Measurements from ENCODE around the gene MAU2.
"Not testable (repeated sequence)": the region's sequence is repeated elsewhere in the genome, so short reads cannot be mapped to it uniquely, and the experiment has no call there.

Gene MAU2

DNA sequence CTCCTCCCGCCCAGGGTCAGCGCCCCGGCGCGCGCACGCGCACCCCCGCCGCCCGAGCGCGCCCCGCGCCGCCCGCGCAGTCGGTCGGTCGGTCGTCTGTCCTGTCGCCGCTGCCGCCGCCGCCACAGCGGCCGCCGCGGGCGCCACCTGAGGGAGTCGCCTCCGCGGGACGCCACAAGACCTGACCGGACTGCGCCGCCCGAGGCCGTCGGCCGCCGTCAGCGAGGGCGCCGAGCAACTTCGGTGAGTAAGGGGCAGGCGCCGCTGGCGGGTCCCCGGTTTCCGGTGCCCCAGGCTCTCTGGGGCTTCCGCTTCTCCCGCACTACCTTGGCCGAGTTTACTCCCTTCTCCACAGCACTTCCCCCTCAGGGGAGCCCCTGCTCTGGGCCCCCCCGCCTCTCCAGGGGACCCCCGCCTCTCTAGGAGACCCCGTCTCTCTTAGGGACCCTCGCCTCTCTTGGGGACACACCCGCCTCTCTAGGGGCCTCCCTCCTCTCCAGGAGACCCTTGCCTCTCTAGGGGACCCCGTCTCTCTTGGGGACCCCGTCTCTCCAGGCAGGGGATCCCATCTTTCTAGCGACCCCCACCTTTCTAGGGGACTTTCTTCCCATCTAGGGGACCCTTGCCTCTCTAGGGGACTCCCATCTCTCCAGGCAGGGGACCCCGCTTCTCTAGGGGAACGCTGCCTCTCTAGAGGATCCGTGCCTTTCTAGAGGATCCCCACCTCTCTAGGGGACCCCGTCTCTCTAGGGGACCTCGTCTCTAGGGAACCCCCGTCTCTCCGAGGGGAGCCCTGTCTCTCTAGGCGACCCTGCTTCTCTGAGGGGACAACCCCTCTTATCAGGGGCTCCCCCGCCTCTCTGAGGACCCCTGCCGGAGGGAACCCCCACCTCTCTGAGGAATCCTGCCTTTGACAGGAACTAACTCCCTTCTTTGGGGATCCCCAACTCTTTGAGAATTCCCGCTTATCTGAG is 65.6 kb downstream of the MAU2 start:
- DNase-seq = peak in 1 of 2 experiments; percentile 59

DNA sequence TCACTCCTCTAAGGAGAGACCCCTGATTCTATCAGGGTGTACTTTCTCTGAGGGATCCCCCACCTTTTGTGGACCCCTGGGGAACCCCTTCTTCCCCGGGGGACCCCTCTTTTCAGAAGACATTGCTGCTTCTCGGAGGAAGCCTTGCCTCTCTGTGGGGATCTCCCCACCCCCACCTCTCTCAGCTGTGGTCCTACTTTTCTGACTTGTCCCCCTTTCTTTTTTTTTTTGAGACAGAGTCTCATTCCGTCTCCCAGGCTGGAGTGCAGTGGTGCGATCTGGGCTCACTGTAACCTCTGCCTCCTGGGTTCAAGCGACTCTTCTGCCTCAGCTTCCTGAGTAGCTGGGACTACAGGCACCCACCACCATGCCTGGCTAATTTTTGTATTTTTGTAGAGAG is 66.5 kb downstream of the MAU2 start:
- DNase-seq = no peak

DNA sequence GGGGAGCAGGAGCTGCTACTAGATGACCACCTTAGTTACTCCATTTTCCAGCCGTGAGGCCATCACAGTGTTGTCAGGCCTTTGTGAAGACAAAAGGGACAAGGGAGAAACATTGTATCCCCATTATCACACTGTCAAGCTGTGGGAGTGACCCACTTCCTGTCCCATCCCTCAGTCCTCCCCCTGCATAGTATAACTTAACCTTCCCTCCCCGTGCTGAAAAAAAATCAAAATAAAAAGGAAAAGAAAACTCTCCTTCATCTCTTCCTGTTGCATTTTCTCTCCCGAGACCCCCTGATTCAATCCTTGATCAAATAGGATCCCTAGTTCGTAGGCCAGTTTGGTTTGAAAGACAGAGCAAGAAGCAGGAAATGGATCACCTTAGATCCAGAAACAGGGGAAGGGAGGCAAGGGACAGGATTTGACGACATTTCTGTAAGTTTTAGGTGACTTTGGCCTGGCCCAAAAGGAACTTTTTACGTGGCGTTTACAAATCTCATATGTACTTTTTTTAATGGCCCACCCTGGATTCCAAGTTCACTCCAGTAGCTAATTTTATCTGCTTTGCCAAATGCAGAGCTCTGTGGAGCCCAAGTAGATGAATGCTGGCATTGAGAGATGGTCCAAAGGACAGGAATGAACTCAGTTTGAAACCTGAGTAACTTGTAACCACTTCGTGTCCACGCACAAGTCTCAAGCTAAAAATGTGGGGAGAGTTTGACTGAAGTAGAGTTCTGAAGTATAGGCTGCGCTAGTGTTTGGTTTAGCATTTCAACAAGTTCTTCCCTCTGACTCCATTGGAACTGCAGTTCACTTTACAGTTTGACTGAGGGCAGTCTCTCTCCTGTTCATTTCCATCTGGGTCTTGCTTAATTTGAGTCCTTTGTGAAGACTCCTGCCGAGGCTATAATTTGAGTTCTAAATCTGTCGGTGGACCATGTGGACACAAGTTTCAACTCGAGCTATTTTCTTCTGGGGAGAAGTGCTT is 68.2 kb downstream of the MAU2 start:
- no peak for DNase-seq

DNA sequence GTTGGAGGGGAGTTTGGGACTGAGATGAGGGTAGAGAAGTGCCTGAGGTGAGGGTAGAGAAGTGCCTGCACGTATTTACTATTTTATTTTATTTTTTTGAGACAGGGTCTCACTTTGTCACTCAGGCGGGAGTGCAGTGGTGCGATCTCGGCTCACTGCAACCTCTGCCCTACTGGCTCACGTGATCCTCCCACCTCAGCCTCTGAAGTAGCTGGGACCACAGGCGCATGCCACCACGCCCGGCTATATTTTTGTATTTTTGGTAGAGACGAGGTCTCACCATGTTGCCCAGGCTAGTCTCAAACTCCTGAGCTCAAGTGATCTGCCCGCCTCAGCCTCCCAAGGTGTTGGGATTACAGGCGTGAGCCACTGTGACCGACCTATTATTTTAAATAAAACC is 69.1 kb downstream of the MAU2 start:
- not testable (repeated sequence) for DNase-seq

DNA sequence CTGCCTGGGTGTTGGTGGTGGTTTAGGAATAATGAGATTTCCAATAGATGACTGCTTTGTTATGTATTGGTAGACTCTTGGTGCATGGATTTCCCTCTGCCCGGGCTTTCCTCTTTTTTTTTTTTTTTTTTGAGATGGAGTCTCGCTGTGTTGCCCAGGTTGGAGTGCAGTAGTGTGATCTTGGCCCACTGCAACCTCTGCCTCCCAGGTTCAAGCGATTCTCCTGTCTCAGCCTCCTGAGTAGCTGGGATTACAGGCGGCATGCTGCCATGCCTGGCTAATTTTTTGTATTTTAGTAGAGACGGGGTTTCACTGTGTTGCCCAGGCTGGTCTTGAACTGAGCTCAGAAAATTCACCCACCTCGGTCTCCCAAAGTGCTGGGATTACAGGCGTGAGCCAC is 73.7 kb downstream of the MAU2 start:
- DNase-seq = not testable (repeated sequence)

DNA sequence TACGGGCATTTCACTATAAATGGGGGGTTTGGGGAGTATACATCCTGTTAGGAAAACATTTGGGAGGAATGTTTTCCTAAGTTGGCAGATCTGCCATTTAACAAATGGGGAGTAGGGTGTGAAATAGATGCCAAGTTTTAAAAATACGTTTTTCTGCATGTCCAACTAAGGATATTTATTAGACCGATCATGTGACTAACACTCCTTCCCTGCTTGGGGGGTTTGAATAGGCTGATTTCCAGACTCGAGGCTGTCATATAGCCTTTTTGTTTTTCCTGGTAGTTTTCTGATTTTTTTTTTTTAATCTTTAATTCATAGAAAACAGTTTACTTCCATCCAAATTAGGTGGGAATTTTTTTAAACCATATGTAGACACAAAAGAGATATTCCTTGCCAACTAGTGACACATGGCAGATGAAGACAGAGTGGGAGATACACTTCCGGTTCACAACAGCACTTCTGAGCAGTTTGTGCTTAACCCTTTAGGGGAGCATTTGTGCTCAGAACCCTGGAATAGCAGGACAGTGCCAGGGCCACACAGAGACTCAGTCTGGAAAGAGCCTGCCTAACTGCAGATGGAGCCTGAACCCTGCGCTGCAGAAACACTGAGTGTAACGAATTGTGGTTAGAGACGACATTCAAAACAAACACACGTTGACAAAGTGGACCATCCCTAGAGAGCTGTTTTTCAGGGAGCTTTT is 79.3 kb downstream of the MAU2 start:
- DNase-seq = no peak

DNA sequence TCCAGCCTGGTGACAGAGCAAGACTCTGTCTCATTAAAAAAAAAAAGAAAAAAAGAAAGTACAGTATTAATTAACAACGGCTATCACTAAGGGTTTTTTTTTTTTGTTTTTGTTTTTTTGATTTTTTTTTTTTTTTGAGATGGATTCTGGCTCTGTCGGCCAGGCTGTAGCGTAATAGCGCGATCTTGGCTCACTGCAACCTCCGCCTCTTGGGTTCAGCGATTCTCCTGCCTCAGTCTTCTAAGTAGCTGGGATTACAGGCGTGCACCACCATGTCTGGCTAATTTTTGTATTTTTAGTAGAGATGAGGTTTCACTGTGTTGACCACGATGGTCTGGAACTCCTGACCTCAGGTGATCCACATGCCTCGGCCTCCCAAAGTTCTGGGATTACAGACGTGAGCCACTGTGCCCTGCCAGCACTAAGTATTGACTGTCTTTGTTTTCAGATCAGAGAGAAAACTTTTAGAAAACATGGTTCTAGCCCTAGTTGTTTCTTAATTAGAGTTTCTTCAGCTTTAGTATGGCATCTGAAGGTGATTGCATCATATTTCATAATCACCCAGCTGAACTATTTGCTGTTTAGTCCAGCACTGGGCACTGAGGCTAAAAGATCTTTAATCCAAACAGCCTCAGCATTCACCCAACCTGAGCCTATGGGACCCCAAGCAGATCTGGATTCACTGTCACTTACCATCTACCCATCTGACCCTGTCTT is 82.2 kb downstream of the MAU2 start:
- DNase-seq = no peak

DNA sequence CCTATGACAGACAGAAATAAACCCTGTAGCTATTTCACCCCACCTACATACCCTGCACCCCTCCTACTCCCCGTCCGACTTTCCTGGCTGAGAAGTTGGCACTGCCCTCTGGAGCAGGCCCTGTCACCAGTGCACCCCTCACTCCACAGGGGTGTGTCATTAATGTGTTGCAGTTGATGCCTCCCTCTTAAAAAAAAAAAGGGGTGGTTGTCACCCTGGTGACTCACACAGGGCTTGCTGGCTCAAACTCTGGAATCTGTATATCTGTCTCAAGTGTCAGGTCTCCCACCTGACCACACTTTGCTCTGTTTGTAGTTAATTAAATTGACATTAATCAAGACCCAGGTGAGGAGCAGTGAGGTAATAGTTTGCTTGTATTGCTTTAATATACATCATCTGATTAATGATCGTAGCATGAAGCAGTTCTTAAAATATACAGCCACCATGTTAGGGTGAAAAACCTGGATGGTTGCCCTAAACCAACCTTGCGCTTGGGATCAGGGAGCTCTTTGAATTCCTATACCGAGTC is 82.8 kb downstream of the MAU2 start:
- DNase-seq = no peak

DNA sequence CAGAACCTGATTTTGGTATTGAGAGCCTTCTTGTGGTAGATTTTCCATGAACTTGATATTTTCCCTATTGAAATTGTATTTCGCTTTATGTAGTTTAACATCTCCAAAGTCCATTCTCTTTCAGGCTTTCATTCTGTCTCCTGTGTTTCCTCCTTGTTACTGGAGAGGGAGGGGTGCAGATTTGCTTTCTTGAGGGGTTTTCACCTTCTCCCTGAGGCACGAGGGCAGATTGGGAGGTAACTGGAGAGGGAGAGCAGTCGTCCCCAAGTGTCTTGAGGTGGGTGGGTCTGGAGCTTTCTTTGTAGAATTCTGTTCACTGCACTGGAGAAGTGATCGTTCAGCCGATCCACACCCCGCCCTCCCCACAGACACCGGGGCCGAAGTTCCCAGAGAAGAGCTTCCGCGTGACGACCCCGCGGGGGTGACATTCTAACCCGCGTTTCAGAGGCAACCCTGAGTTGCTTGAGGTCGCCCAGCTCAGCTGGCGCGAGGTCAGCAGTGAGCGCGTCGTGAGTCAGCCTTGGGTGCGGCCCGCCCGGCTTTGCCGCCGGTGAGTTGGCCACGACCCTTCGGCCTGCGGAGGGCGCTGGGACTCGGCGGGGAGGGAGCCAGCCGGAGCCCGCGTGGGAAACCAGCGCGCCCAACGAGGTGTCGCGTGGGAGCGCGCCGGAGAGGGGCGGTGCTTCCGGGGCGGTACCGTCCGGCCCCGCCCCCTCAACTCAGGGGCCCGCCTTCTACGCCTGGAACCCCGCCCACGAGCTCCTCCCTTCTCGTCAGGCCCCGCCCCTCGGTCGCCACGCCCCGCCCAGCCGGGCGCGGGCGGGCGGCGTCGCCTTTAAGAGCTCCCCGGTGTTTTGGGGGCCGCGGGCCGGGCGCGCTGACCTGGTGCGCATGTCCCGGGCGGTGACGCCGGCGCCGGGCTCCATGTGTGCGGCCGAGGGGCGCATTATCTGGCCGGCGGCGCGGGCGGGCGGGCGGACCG is 84.5 kb downstream of the MAU2 start, which contains the start of gene GATAD2A:
Gene GATAD2A (plus strand): TSS at position 797 of the 982 bp plus-strand sequence. CDS start 59,671 bp downstream, outside the sequence.
- DNase-seq = peak; percentile 47 to 76

DNA sequence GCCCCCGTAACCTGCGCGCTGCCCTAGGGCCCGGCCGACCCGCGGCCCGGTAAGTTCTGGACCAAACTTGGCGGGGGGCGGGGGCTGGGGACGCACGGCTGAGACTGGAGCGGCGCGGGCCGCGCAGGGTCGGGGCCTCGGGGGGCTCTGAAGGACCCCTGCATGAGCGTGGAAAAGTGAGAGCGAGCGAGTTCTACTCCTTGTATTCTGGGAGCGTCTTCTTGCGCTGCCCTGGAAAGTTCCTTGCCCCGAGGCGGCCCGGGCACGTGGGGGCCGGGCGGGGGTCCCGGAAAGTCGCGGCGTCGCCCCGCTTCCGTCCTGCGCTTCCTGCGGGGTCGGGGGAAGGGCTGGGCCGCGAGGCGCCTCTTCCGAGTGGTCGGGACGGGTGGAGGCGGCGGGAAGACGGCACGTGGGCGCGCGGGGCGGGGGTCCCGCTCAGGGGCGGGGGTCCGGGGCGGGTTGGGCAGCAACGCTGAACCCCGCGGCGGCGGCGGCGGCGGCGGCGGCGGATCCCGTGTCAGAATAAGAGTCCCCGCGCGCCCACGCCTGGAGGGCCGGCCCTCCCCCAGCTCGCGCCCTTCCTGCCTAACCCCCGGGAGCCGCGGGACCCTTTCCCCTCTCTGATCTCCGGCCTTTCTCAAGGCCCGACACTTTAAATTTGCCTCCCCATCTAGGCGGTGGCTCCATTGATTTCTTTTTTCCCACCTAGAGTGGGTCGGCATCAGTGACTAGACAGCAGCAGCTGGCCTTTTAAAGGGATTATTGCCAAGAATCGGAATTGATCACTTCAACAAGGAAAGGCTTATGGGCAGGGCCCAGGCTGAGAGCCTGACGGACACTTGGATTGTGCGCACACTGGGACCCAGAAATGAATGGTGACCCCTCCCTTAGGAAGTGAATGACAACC is 85.6 kb downstream of the MAU2 start:
- DNase-seq = no peak

DNA sequence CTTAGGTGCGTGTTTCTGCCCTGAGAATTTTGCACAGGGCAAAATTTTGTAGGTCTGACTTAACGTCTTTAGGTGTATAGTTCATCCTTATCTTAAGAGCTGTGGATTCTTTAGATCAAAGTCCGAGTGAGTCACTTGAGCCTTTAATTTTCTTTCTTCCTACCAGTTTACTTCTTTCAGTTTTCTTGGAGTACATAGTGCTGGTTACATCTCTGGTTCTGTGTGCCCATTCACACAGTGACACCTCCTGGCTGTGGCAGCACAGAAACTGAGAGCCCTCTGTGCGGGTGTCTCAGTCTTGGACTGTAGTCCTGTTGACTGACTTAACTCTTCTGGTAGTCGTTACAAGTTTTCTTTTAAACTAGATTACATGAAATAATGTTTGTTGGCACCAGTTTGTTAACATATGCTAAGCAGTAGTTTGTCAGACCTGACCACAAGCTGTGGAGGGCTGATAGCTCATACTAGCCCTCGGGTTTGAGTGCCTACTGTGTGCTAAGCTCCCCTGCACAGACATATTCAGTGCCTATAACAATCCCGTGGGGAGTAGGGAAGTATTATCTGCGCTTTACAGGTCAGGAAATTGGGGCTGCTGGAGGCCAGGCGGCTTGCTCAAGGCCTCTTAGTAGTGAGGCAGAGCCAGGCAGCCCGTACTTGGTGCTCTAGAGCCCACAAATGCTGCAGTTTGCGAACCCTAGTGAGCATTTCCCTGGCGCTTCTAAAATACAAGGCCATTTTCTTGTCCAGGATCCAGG is 86.4 kb downstream of the MAU2 start:
- no peak for DNase-seq

DNA sequence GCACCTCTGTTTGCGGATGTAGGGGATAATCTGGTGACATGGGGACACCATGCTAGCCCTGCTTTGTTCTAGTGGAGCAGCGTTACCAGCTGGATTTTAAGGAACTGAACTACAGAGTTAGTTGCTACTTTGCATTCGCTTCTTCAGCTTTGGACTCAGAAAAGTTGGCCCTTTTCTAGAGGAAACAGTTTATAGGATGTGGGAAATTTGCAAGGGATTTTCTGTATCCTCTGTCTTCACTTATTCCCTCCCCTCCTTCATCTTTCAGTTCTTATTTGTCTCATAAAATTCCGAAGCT is 87.0 kb downstream of the MAU2 start:
- DNase-seq = no peak
